ENCODE results near the gene SIGLEC1.

DNA sequence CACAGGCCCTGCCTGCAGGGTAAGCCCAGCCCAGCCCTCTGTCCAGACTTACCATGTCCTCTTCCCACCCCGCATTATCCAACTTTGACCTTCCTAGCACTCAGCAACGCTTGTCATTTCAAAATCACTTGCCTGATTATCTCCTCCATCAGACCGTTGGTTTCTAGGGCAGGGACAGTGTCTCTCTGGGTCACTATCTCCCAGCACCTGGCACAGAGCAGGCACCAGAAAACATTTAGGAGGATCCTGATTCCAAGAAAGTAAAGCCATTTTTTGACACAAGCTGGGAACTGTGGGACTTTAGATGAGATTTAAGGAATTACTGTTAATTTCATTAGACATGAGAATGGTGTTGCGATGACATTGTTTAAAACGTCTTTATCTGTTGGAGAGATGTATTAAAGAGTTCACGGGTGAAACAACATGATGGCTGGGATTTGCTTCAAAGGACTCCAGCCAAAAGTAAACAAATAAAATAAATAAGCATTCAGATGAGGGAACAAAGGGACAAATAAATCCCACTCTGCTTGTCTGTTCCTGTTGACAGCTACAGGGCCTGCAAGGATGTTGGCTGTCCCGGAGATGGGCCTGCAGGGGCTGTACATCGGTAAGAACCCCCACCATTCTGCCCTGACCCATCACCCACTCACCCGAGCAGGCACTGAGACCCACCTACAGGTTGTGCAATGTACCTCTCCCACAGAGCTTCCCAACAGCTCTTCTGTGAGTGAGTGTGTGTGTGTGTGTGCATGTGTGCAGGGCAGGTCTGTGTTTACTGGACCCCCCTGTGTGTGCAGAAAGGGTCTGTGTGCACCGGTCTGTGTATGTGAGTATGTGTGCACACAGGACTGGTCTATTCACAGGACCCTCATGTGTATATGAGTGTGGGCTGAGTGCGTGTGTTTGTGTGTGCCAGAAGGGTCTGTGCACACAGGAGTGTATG, 26.0 kb upstream of the SIGLEC1 start:
- TF ChIP-seq CTCF (IDR thresholded peaks at IDR 0.05) = no peak
- TF ChIP-seq EP300 (IDR thresholded peaks at IDR 0.05) = no peak
